ENCODE results near the gene NOXO1.

GRCh38 chr16:1985466-1986150, 4.3 kb upstream of the NOXO1 start:
- TF ChIP-seq, protein P1, sequence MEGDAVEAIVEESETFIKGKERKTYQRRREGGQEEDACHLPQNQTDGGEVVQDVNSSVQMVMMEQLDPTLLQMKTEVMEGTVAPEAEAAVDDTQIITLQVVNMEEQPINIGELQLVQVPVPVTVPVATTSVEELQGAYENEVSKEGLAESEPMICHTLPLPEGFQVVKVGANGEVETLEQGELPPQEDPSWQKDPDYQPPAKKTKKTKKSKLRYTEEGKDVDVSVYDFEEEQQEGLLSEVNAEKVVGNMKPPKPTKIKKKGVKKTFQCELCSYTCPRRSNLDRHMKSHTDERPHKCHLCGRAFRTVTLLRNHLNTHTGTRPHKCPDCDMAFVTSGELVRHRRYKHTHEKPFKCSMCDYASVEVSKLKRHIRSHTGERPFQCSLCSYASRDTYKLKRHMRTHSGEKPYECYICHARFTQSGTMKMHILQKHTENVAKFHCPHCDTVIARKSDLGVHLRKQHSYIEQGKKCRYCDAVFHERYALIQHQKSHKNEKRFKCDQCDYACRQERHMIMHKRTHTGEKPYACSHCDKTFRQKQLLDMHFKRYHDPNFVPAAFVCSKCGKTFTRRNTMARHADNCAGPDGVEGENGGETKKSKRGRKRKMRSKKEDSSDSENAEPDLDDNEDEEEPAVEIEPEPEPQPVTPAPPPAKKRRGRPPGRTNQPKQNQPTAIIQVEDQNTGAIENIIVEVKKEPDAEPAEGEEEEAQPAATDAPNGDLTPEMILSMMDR (IDR thresholded peaks at IDR 0.05), result no peak
- TF ChIP-seq POLR2A (IDR thresholded peaks at IDR 0.05), result no peak

Measured in adrenal gland (tissue), 5 donors.